Mucosa of descending colon (tissue), 3 donors: ENCODE data around the gene LRG1. TPM values are rescaled to one million over a fixed set of nuclear protein-coding genes. Genes with fewer than 3 reads are reported as not detected.
"Not testable (repeated sequence)": the region's sequence is repeated elsewhere in the genome, so short reads cannot be mapped to it uniquely, and the experiment has no call there.

Experiments used
- ATAC-seq: fragments of 200-7000 bp; cut with Tn5 transposase; one replicate; pipeline ENCODE4 v1.9.1; 2020; ENCODE audit warnings: mild to moderate bottlenecking, moderate library complexity
- DNase-seq, 3 donors: peaks; one replicate each; pipeline ENCODE4 v3.0.0-alpha.2; 2020
- H3K36me3 ChIP-seq: fragments of 200-600 bp; one replicate; pipeline ENCODE4 v1.8.0; 2021; ENCODE audit warnings: low read depth, mild to moderate bottlenecking
- H3K4me1 ChIP-seq: fragments of 200-600 bp; one replicate; pipeline ENCODE4 v1.8.0; 2021; ENCODE audit warnings: low read depth, mild to moderate bottlenecking
- H3K4me3 ChIP-seq: fragments of 200-600 bp; one replicate; pipeline ENCODE4 v1.8.0; 2021; ENCODE audit warnings: mild to moderate bottlenecking
- H3K9me3 ChIP-seq: fragments of 200-600 bp; one replicate; pipeline ENCODE4 v1.8.0; 2021; ENCODE audit warnings: mild to moderate bottlenecking
- CTCF ChIP-seq: fragments of 200-600 bp; IDR thresholded peaks from one replicate; pipeline ENCODE4 v1.8.0; 2022; ENCODE audit warnings: antibody characterized with exemption, mild to moderate bottlenecking
- intact Hi-C, 2 donors: fragments of 100-400 bp; cut with DNase I in 1 of 2; cut with micrococcal nuclease in 1 of 2; formaldehyde crosslinking; loops; one replicate each; pipeline versions ENCODE4 v1.11.0 to v1.11.1; 2022; cut with DNase I, micrococcal nuclease
- total RNA-seq, 3 donors: library from RNA; stranded (reverse); fragmentation: NEBNext Ultra II Directional in 2 of 3; extraction: Animal tissue kit (Norgen Biotek cat#: 25700) in 2 of 3; gene quantifications; one replicate each; pipeline versions ENCODE4 v1.2.1 to v1.2.4, GENCODE V29; 2021 to 2023
- donor health status: DM: no; HTN: no; CAD: no; lungs with moderate emphysema.
- donor health status: DM: no; HTN: no; CAD: no.
- donor health status: DM: no; HTN: yes; CAD: no.

LRG1 gene
- total RNA-seq, 3 donors from 2014 or later, result 7.9 to 25.0 (median 22.8) TPM

- Histone ChIP-seq H3K9me3 (no peaks in the 10 kb centered on the region), H3K4me1 (no peaks in the 10 kb centered on the region), H3K36me3 (no peaks in the 10 kb centered on the region), H3K4me3 (no peak overlapping the region)
- no peak for TF ChIP-seq CTCF
- DNase-seq, result no peak
- no peak for ATAC-seq
- intact Hi-C loops, result no loop called here
These were observed 8.4 kb upstream of the LRG1 start for GRCh38 chr19:4548238-4548584.

DNA sequence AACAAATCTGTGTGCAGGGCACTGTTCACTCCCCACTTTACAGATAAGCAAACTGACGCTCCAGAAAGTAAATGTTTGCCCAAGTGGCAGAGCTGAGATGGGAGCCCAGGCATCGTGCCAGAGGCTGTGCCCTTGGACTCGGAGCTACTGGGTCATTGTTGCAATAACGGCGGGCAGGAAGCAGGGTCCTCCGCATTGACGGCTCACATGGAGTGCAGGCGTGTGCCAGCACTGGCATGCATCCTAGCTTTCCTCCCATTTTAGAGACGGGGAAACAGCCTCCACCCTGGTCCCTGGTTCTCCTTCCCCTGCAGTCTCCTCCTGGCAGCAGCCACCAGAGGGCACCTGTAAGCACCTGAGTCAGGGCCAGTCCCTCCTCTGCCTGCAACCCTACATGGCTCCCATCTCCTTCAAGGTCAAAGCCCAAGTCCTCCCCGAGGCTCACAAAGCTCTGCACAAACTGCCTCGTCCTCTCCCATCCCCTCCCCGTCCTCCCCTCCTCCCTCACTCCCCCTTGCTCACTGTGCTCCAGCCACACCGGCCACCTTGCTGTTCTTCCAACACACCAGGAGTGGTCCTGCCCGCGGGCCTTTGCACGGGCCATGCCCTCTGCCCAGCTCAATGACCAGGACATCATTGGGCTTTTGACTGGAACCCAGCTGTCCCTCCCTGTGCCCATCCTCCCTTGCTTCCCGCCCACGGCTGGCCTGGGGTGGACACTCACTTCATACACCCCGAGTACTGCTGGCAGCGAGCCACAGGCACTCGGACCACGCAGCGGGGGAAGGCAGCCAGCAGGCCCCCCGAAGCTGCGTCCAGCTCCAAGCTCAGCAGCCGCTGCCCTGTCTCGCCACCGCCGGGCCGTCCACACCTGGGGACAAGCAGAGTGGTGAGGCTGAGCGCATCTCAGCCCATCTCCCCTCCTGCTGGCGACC lies 7.7 kb upstream of the LRG1 start:
- intact Hi-C loops, result no loop called here
- peak; percentile 69 for ATAC-seq

DNA sequence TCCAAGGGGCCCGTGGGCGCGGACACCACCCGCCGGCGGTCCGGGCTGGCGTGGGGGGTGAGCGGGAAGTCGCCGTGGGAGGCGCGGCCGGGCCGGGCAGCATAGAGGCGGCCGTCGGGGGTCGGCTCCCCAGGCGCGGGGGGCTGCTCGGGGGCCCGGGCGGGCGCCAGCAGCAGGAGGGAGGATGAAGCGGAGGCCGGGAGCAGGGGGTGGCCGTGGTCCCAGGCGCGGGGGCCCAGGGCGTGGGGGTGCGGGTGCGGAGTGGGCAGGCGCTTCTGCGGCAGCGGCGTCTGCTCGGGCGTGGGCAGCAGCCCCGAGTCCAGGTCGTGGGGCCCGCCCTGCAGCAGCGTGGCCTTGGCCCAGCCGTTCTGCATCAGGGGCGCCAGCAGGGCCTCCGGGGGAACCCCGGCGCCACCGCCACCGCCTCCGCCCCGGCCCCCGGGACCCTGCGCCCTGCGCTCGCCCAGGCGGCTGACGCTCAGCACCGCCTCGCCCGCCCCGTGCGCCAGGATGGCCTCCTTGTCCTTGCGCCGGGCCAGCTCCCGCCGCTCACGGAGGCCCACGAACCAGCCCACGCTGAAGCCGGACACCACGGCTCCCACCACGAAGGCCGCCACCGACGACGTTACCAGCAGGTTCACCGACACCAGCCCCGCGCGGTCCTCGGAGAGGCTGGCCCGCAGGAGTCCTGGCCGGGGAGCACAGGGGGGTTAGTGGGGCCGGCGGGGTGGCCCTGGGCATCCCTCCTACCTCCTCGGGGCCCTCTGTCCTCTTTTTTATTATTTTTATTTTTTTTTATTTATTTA lies 4.2 kb upstream of the LRG1 start:
- DNase-seq, result no peak
- Histone ChIP-seq H3K36me3 (no peaks in the 10 kb centered on the region), H3K4me3 (no peak overlapping the region), H3K9me3 (no peaks in the 10 kb centered on the region), H3K4me1 (no peaks in the 10 kb centered on the region)
- ATAC-seq, result no peak
- intact Hi-C loops, result no loop called here
- TF ChIP-seq CTCF, result no peak

More for the DNA sequence above, 7.7 kb upstream of the LRG1 start:
- peak in 1 of 3 donors; percentile 68 for DNase-seq
- Histone ChIP-seq H3K36me3 (no peaks in the 10 kb centered on the region), H3K4me3 (no peak overlapping the region), H3K9me3 (no peaks in the 10 kb centered on the region), H3K4me1 (no peaks in the 10 kb centered on the region)
- peak; percentile 13 for TF ChIP-seq CTCF

GRCh38 chr19:4542896-4543841 lies 3.3 kb upstream of the LRG1 start:
- Histone ChIP-seq H3K9me3 (no peaks in the 10 kb centered on the region), H3K4me3 (no peak overlapping the region), H3K36me3 (no peaks in the 10 kb centered on the region), H3K4me1 (no peaks in the 10 kb centered on the region)
- TF ChIP-seq CTCF, result no peak
- intact Hi-C loops, result no loop called here
- no peak for ATAC-seq
- DNase-seq, result no peak

DNA sequence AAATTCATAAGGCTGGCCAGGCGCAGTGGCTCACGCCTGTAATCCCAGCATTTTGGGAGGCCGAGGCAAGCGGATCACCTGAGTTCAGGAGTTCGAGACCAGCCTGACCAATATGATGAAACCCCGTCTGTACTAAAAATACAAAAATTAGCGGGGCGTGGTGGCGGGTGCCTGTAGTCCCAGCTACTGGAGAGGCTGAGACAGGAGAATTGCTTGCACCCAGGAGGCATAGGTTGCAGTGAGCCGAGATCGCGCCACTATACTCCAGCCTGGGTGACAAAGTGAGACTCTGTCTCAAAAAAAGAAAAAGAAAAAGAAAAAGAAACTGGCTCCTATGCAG lies 1.9 kb upstream of the LRG1 start:
- H3K4me3 ChIP-seq, ATAC-seq, intact Hi-C loops, H3K4me1 ChIP-seq, DNase-seq, H3K36me3 ChIP-seq, H3K9me3 ChIP-seq: not testable (repeated sequence)
